Measurements from ENCODE around the gene DUSP11. TPM values are rescaled to one million over a fixed set of nuclear protein-coding genes. Genes with fewer than 3 reads are reported as not detected.
"Not testable (repeated sequence)": the region's sequence is repeated elsewhere in the genome, so short reads cannot be mapped to it uniquely, and the experiment has no call there.

The DUSP11 gene
- total RNA-seq, 4 donors from 2014 or later: 21.2 to 34.5 (median 25.6) TPM

DNA sequence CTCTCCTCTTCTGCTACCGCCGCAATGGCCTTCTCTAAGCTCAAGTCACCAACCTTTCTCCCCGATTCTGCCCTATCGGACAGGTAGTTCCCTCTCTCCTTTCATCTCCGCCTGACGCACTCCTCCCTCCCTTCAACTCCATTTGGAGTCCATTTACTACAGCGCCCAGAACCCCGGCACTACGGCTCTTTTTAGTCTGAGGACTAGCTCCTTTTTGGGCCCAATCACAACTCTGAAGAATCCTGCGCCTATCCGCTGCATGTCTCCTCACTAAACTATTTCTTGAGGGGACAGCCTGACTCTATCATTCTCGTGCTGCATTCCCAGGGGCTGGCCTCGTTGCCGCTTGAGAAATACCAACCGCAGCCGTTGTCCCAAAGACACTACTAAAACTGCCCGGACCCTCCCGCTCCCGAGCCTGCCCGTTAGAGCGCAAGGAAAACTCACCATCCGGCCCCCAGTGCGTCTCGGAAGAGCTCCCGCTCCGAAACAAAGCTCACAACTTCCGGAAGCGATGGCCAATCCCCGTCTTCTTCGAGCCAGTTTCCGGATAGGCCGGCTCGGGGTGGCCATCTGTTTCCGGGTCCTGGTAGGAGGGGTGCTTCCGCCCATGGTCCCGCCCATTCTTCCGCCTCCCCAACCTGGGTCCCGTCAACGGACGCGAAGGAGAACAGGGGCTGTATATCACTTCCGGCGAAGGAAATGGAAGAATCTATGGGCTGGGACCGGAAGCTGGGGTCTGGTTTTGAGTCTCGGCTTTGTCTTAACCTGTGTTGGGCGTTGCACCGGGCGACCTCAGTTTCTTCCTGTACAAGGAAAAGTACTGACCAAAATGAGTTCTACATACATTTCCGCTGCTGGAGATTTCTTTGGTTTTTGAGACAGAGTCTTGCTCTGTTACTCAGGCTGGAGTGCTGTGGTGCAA is 42.8 kb downstream of the DUSP11 start, which contains the start of gene TPRKB:
Gene TPRKB, minus strand, starts transcription at position 491 of the 925 bp plus-strand sequence. CDS start 2,776 bp downstream, outside the sequence.
- DNase-seq (ENCODE audit: low spot score) (peak; percentile 82), ATAC-seq (ENCODE audit: low FRiP score) (peak; percentile 98)
- TF ChIP-seq CTCF (IDR thresholded peaks at IDR 0.05): no peak

- TF ChIP-seq CTCF (IDR thresholded peaks at IDR 0.05): no peak
- ATAC-seq (ENCODE audit: low FRiP score) (no peak), DNase-seq (ENCODE audit: low spot score) (no peak)
Observed at GRCh38 chr2:73736378-73736777, 43.5 kb downstream of the DUSP11 start.

GRCh38 chr2:73730810-73731209 is 49.1 kb downstream of the DUSP11 start:
- DNase-seq (ENCODE audit: low spot score) (no peak), ATAC-seq (ENCODE audit: low FRiP score) (no peak)

DNA sequence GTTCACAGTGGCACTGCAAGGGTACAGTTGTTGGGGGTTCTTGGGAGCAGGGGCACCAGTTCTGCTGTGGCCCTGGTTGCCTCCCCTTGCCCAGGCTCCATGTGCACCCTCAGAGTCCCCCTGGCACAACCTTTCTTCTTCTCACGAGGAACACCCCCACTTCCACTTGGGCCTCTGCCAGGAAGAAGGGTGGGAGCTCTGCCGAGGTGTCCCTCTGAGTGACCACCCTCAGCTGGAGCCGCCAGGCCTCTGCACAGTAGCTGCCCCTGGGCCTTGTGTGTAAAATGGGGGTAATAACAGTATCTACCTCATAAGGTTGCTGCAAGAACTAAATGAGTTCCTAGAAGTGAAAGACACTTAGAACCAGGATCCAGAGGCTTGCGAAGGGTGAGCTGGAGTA is 51.2 kb downstream of the DUSP11 start:
- no peak for TF ChIP-seq CTCF (IDR thresholded peaks at IDR 0.05)
- ATAC-seq (ENCODE audit: low FRiP score): no peak

More at GRCh38 chr2:73730810-73731209, 49.1 kb downstream of the DUSP11 start:
- TF ChIP-seq CTCF (IDR thresholded peaks at IDR 0.05): no peak

DNA sequence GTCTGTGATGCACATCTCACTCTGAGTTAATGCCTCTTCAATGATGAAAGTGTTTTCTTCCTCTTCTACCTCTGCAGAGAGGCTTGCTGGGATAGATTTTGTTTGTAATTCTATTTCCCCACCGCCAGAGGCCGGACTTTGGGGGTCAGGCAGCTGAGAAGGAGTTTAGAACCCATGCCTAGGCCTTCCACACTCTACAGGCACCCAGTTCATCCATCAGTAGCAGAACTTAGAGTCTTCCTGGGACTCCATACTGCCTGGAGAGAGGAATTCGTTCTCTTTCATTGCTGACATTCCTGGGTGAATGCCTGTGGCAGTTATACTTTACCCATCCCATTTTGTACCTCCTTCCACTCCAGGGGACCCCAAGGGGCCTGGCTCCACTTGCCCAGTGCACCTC is 51.9 kb downstream of the DUSP11 start:
- TF ChIP-seq CTCF (IDR thresholded peaks at IDR 0.05): no peak
- DNase-seq (ENCODE audit: low spot score) (no peak), ATAC-seq (ENCODE audit: low FRiP score) (no peak)

More for the DNA sequence above, 51.2 kb downstream of the DUSP11 start:
- no peak for DNase-seq (ENCODE audit: low spot score)

DNA sequence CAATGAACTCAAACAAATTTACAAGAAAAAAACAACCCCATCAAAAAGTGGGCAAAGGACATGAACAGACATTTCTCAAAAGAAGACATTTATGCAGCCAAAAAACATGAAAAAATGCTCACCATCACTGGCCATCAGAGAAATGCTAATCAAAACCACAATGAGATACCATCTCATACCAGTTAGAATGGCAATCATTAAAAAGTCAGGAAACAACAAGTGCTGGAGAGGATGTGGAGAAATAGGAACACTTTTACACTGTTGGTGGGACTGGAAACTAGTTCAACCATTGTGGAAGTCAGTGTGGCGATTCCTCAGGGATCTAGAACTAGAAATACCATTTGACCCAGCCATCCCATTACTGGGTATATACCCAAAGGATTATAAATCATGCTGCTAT is 53.2 kb downstream of the DUSP11 start:
- not testable (repeated sequence) for ATAC-seq (ENCODE audit: low FRiP score); DNase-seq (ENCODE audit: low spot score)

- ATAC-seq (ENCODE audit: low FRiP score) (no peak), DNase-seq (ENCODE audit: low spot score) (no peak)
- no peak for TF ChIP-seq CTCF (IDR thresholded peaks at IDR 0.05)
Observed at GRCh38 chr2:73718851-73719621, 60.9 kb downstream of the DUSP11 start.
